ENCODE data around the gene RBBP6.

- TF ChIP-seq CTCF (IDR thresholded peaks at IDR 0.05; ENCODE audit: insufficient read depth, low read length) (no peak), POLR2AphosphoS5 (IDR thresholded peaks at IDR 0.05; ENCODE audit: low read depth) (no peak), SPI1 (IDR thresholded peaks at IDR 0.05; ENCODE audit: borderline replicate concordance, low read depth) (no peak), REST (IDR thresholded peaks at IDR 0.05; ENCODE audit: insufficient replicate concordance, low read depth) (no peak), GABPA (IDR thresholded peaks at IDR 0.05; ENCODE audit: low read depth) (no peak)
These were observed 71.9 kb downstream of the RBBP6 start for GRCh38 chr16:24611310-24611709.

Measured in HL-60 (cell line).